HG03095 (cell line): ENCODE results near the gene MYLK4.
"Not testable (repeated sequence)": the region's sequence is repeated elsewhere in the genome, so short reads cannot be mapped to it uniquely, and the experiment has no call there.

Source experiments
- ATAC-seq: cut with Tn5 transposase; IDR thresholded peaks from one replicate; pipeline ENCODE4 v1.9.1; 2021; ENCODE audit warnings: moderate library complexity; ENCODE audit not compliant: unreplicated experiment

MYLK4 gene

DNA sequence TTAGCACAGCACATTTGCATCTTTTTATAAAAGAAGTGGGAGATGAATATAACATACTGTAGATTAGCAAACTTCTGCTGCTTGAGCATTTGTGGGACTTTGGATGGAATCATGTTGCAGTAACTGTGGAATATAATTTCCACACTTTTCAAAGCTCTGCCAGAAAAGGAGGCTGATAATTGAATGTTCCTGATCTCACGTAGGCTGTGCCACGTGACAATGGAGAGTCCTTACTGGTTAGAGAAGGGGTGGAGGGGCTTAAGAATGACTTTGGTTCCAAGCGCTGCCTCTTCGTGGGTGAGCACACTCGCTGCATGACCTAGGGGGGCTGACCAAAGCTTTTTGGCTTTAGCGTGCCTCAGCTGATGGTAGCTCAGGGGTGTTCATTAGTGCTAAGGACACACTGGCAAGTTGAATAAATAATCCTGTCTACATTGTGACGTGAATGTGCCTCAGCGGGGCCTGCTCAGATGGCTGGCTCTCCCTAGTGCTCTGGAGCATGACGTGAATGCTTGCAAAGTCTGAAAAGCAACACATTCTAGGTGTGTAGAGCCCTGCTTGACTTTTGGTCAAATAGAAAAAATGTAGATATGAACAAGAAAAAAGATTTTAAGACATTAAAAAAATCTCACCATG lies 29.5 kb upstream of the MYLK4 start:
- no peak for ATAC-seq

DNA sequence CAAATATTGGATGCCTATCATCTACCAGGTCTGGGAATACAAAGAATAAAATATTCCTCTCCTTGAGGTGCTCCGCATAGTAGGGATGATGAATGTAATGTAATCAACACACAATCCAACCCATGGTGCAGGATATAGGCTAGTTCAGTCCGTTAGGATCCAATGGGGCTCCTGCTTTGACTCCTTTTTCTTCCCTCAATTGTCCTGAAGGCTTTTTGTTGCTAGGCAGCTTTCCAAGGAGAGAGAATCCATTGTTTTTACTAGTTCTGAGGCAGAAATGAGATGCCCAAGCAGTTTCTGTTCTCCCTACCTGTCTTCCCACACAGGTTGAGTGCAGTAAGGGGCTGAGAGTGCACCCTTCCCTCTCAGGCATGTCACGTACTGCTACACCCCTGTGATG lies 26.5 kb upstream of the MYLK4 start:
- ATAC-seq, result no peak

DNA sequence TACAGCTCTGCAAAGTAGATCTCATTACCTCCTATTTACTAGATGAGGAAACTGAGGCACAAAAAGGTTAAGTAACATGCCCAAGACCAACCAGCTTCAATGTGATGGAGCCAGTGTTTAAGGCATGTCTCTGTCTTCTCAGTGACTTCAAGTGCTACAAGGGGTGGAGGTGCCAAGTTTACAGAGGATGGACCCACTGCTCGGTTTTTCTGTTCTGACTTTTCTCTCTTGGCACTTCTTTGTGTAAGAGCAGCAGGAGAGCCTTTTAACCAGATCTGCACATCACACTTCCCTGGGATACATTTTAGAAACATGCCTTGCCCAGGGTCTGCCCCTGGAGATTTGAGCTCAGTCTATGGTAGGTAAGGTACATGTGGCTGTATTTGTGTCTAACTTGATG lies 24.3 kb upstream of the MYLK4 start:
- ATAC-seq, result no peak

GRCh38 chr6:2773449-2773848 lies 22.7 kb upstream of the MYLK4 start:
- ATAC-seq, result no peak

DNA sequence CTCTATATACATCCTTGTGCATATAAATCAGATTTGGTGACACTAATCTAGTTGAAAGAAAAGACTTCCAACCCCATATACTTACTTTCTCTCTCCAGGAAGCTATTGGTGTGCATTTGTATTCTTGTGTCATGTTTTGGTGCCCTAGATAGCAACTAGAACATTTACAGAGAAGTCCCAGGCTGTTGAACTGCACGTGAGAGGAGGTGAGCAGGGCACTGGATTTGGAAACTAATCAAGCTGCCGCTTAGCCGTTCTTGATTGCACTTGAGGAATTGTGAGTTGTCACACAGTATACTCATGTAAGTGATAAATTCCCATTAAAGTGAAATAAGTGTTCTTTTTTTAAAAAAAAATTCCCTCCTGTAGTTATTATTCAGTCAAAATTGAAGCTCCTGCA lies 22.1 kb upstream of the MYLK4 start:
- no peak for ATAC-seq

- ATAC-seq, result no peak
Observed at GRCh38 chr6:2771079-2771478, 20.4 kb upstream of the MYLK4 start.

DNA sequence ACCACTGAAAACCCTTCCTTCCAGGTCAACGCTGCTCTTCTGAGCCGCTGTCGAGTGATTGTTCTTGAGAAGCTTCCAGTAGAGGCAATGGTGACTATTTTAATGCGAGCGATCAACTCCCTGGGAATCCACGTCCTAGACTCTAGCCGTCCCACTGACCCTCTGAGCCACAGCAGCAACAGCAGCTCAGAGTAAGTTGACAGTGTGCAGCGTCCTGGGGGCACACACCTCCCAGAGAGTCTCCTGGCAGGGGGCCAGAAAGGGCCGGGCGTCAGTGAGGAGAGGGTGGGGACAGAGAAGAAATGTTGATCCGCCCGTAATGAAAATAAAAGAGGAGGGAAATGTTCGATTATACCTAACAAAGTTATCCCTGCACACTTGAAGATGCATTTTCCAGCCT lies 19.4 kb upstream of the MYLK4 start:
- ATAC-seq, result no peak

DNA sequence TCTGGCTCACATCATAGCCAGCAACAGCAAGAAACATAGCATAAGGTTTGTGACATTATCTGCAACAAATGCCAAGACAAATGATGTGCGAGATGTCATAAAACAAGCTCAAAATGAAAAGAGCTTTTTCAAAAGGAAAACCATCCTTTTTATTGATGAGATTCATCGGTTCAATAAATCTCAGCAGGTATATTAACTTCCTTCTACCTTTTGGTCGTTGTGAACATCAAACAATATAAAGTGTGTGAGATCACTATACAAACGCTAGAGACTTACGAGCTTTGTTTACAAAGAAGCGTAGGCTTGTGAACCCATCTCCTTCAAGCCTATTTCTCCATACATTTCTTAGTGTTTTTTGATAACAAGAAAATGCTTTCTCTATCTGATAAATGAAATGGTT lies 18.0 kb upstream of the MYLK4 start:
- no peak for ATAC-seq

DNA sequence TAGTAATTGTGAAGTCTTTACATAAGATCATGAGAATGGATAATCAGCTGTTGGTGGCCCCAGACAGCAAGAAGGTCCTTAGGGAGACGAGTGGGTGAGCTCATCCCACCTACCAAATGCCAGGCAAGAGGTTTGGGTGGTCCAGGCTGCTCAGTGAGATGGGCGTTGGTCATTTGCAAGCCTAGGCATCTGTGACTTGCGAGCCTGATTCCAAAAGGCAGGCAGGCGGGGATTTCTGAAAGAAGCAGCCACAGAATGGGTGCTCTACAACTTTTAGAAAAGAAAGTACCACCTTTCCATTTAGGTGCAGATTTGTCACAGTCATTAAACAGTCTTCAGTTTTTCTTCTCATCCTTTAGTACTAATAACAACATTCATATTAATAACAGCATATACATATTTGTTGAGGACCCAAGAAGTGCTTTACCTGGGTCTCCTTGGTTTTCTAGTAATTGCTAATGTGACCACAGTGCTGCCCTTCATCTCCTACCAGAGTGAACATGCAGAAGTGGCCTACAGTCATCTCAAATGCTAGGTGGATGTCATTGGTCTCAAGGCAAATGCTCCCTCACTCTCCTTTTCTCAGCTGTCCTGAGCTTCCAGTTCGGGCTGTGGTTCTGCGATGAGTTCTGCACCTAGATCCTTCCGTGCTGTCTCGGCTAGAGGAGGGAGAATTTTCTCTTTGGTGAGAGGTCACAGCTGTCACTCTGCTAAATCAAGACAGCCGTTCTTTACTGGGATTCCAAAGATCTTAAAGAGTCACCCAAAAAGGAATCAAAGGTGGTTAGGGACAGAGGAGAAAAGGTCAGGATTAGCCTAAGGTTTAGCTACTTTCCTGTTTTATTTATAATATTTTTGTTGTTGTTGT lies 17.2 kb upstream of the MYLK4 start:
- no peak for ATAC-seq

- no peak for ATAC-seq
Observed at GRCh38 chr6:2766767-2767656, 16.3 kb upstream of the MYLK4 start.

DNA sequence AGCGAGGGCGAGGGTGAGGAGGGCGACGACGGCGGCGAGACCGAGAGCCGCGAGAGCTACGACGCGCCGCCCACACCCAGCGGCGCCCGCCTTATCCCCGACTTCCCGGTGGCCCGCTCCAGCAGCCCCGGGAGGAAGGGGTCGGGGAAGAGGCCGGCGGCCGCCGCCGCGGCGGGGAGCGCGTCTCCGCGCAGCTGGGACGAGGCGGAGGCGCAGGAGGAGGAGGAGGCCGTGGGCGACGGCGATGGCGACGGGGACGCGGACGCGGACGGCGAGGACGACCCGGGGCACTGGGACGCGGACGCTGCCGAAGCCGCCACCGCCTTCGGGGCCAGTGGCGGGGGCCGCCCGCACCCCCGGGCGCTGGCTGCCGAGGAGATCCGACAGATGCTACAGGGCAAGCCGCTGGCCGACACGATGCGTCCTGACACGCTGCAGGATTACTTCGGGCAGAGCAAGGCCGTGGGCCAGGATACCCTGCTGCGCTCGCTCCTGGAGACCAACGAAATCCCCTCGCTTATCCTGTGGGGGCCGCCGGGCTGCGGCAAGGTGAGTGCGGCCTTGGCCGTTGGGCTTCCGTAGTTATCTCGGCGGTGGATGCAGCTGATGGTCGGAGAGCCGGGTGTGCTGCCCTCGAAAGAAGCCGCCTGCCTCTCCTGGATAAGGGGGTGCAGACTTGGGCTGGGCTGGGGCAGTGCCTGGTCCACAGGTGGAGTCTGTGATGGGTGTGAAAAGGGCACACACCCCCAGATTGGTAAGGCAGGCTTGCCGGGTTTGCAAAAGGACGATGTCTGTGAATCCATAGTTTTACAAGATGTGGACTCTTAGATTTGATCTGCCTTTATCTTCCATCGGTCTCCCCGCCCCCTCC lies 15.4 kb upstream of the MYLK4 start:
- ATAC-seq, result peak; percentile 6

GRCh38 chr6:2765166-2765895 lies 14.6 kb upstream of the MYLK4 start, which contains the start of gene WRNIP1:
Gene WRNIP1 (plus strand): TSS chr6:2765393. CDS start chr6:2765623, 230 bp downstream.
- ATAC-seq, result peak; percentile 84

DNA sequence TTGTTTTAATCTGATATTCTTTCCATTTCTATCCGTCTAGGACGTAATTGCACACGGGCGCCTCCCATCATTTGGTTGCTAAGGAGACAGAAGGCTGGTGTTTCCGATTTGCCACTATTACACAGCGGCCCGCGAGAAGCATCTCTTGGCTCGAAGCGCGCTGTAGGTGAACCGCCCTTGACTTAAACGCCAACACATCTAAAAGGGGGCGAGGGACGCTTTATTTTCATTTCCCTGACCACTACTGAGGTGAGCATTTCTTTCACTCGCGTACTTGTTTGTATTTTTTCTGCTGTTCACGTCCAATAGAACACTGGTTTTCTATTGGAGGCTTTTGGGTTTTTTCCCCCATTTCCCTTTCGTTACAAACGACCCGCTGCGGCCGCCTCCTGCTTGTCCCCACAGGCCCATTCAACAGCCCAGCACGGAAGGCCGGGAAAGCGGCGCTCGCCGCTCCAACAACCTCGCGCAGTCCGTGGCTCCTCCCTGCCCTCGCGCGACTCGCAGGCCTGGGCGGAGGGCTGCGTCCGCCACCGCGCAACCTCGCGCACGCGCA lies 14.0 kb upstream of the MYLK4 start:
- ATAC-seq, result peak; percentile 49

DNA sequence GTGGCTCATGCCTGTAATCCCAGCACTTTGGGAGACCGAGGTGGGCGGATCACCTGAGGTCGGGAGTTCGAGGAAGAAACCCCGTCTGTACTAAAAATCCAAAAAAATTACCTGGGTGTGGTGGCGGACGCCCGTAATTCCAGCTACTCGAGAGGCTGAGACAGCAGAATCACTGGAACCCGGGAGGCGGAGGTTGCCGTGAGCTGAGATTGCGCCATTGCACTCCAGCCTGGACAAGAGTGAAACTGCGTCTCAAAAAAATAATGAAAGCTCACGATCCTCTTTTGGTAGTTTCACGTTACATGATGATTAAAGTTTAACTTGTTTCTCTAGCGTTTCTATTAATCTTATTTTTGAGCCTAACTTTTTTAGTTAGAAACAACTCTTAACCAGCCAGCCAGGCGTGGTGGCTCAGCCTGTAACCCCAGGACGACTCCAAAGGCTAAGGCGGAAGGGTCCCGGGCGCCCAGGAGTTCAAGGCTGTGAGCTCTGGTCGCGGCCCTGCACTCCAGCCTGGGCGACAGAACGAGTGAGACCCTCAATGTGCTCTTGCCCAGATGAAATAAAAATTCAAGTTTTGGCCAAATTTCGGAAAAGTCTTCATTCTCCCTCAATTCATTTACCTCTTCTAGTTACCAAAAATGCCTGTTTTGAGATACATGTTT lies 13.3 kb upstream of the MYLK4 start:
- ATAC-seq, result no peak

DNA sequence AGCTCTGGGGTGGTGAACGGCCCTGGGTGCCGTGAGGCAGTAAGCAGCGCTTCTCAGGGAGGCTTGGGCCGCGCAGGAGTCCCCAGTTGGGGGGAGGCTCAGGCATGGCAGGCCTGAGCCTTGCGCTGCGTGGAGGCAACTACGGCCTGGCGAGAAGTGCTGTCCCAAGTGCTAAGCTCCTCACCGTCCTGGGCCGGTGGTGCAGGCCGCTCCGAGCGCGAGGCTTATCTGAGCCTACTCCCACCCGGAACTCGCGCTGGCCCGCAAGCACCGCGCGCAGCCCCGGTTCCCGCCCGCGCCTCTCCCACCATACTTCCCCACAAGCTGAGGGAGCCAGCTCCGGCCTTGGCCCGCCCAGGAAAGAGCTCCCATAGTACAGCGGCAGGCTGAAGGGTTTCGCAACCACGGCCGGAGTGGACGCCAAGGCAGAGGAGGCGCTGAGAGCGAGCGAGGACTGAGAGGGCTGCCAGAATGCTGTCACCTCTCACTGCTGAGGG lies 12.7 kb upstream of the MYLK4 start:
- no peak for ATAC-seq

- ATAC-seq, result not testable (repeated sequence)
Observed at GRCh38 chr6:2762868-2763267, 12.1 kb upstream of the MYLK4 start.

DNA sequence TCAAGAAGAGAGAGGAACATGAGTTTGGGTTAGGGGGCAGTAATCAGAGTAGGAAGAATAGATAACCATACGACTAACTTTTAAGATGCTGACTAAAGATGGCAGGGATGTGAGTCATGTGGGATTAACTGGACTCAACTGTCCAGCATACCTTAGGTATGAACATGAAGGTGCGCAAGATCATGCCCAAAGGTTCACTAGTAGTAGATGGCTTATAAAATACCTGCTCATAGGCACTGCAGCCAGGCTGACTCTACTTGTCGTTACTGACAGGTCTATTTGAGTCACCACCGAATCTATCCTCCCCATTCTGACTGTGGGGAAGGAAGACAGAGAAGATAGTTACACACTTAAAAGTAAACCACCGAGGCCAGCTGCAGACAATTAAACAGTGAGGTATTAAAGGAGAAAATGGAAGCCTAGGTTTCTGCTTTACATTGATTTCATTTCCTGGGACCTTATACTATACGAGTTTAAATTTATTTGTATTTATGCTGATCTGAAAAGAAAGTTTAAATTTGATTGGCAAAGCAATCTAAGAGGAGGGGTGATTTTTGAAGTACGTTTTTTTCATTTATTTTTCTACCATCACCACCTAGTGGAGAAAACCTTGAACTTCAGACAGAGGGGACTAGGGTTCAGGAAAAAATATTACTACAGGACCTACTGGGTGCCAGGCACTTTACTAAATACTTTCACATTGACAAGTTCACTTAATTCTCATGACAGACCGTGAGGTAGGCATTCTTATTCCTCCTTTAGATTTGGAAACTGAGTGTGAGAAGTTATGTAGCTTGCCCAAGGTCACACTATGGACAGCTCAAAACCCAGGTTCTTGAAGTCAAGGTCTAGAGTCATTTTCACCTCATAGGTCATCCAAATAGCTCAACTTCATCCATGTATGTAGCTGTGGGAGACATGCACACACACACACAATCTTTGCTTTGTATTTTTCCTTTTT lies 10.4 kb upstream of the MYLK4 start:
- ATAC-seq, result no peak

- ATAC-seq, result no peak
Observed at GRCh38 chr6:2758980-2759379, 8.3 kb upstream of the MYLK4 start.
